Activated naive CD4-positive, alpha-beta T cell treated with anti-CD3 and anti-CD28 coated beads, Interleukin-2, amount 50 U/mL, for 16 hours (primary cell): ENCODE measurements around the gene LTF.
"Not testable (repeated sequence)": the region's sequence is repeated elsewhere in the genome, so short reads cannot be mapped to it uniquely, and the experiment has no call there.

ENCODE experiments used
- DNase-seq: peaks from one replicate; pipeline ENCODE4 v3.0.0-alpha.2; 2020

The LTF gene

GRCh38 chr3:46409739-46410489, 54.8 kb downstream of the LTF start:
- DNase-seq, result no peak

DNA sequence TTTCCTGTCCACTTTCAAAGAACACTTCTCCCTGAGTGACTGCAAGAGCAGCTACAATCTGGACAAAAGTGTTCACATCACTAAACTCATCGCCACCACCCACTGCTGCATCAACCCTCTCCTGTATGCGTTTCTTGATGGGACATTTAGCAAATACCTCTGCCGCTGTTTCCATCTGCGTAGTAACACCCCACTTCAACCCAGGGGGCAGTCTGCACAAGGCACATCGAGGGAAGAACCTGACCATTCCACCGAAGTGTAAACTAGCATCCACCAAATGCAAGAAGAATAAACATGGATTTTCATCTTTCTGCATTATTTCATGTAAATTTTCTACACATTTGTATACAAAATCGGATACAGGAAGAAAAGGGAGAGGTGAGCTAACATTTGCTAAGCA, 55.9 kb downstream of the LTF start:
- no peak for DNase-seq

DNA sequence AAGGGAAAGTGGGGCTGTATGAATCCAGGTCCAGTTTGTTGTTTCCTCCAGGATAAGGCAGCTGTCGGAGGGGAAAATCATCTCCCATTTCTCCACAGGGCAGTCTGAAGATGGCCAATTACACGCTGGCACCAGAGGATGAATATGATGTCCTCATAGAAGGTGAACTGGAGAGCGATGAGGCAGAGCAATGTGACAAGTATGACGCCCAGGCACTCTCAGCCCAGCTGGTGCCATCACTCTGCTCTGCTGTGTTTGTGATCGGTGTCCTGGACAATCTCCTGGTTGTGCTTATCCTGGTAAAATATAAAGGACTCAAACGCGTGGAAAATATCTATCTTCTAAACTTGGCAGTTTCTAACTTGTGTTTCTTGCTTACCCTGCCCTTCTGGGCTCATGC, 56.7 kb downstream of the LTF start:
- no peak for DNase-seq

- DNase-seq, result no peak
Measured at GRCh38 chr3:46406788-46407611, 57.7 kb downstream of the LTF start, which contains the start of the genes CCR5AS and CCRL2. CCR5AS (minus strand) TSS chr3:46407066. CCRL2 (plus strand) TSS chr3:46407259; CDS start chr3:46408080, 821 bp downstream.

- no peak for DNase-seq
Measured at GRCh38 chr3:46406443-46406787, 58.3 kb downstream of the LTF start.

GRCh38 chr3:46405301-46406019, 59.2 kb downstream of the LTF start:
- DNase-seq, result no peak

- DNase-seq, result not testable (repeated sequence)
Measured at GRCh38 chr3:46402902-46403301, 61.8 kb downstream of the LTF start.

GRCh38 chr3:46401579-46401978, 63.1 kb downstream of the LTF start:
- no peak for DNase-seq

GRCh38 chr3:46400846-46401245, 63.9 kb downstream of the LTF start:
- no peak for DNase-seq

GRCh38 chr3:46400000-46400734, 64.5 kb downstream of the LTF start:
- no peak for DNase-seq

GRCh38 chr3:46399557-46399956, 65.1 kb downstream of the LTF start:
- no peak for DNase-seq

GRCh38 chr3:46399098-46399497, 65.6 kb downstream of the LTF start:
- DNase-seq, result no peak

DNA sequence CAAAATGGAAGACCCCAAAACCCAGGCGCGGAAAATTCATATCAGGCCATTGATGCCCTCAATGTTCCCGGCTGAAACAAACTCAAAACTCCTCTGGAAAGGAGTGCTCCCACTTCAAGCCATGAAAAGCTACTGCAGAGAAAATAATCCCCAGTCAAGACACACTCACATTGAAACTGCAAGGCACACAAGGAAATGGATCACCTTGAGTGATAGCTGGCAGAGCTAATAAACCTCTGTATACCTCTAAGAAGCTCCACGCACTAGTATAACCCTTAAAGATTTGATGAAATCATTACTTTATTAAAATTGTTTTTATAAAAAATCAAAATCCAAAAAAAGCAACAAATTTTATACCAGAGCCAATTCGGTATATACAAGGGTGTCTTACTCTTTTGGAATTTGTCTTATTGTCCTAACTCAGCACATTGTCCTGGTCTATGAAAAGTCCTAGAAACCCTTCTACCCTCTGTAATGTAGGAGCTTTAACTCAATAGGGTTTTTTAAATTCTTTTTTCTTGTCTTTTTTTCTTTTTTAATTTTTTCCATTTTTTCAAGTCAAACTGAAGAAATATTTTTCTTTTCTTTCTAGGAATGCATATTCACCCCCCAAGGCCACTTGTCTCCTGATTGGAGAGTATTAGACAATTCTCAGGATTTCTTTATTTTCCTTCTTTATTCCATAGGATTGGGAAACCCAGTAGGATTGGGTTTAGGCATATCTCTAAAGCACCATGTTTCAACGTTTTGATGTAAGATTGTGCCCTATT, 66.3 kb downstream of the LTF start:
- DNase-seq, result no peak

DNA sequence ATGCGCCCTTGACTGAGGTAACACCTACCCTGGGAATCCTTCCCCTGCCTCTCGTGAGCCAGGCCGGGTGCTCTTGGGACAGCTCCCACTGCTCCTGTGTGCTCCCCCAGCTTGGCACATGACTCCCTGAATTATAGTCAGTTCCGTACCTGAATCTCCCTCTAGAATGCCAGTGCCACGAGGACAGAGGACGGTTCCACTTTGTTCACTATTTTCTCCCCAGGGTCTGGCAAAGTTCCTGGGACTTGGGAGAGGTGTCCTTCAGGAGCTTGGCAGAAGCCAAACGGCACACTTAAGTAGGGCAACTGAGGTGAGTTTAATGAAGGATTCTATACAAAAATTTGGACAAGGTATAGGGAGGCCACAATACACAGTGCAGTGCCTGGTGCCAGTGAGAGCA, 67.6 kb downstream of the LTF start:
- no peak for DNase-seq

GRCh38 chr3:46395766-46396530, 68.8 kb downstream of the LTF start:
- DNase-seq, result no peak

DNA sequence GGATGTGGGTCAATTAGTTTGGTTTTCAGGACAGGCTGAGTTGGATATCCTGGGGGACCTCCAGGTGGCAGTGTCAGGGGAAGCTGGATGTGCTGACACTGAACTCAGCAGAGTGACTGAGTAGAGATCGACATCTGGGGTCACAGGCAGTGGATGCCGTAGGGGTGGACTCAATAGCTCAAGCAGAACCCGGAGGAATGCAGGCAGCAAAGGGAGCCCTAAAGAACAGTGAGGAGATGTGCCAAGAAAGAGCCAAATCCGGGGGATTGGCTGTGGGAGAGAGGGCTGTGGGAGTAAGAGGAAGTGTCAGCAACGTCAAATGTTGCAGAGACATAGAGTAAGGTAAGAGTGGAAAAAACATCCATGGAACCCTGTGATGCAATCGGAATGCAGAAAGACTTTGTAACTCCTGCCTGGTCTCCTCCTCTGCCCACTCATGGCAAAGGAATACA, 69.5 kb downstream of the LTF start:
- DNase-seq, result no peak

GRCh38 chr3:46393554-46394434, 70.9 kb downstream of the LTF start:
- DNase-seq, result no peak

- no peak for DNase-seq
Measured at GRCh38 chr3:46393011-46393410, 71.7 kb downstream of the LTF start.

DNA sequence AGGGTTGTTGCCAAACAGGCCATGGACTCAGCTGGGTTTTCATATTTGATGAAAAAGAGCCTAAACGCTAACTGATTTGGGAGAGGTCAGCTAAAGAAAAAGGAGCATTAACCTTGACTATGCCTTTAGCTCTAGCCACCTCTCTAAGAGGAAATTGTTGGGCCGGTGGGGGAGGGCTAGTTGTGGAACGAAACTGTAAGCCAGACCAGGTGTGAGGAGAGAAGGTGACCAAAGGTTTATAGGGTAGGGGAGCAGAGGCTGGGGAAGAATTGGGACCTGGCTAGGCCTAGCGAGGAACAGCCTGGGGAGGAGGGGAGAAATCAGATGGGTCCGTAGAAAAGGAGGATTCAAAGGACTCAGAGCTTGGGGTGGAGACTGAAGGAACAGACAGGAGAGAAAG, 73.2 kb downstream of the LTF start:
- not testable (repeated sequence) for DNase-seq

DNA sequence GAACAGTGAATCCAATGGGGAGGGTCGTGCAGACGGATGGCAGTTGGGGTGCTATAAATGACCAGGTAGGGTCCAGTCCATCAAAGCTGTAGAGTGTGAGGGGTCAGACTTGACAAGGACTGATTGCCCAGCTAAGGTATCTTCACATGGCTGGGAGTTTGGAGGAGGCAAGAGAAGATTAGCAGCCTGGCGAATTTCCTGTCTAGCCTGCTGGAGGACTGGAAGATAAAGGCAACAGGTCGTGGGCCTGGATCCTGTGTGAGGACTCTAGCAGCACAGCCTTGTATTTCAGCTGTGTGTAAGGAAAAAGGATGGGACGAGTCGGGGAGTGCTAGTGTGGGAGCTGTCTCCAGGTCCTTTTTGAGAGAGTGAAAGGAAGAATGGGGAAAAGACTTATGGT, 75.4 kb downstream of the LTF start:
- DNase-seq, result no peak
